H1 (cell line): ENCODE data around the gene SLC39A11. TPM values are rescaled to one million over a fixed set of nuclear protein-coding genes. Genes with fewer than 3 reads are reported as not detected.

Experiments
- CTCF ChIA-PET: fragments of 300-600 bp; sonication (Branson Sonifier 250); formaldehyde crosslinking; loops from one replicate; lab custom pipeline; 2021; ENCODE audit not compliant: partially characterized antibody; lab: Charles Lee
- POLR2A ChIA-PET: fragments of 300-600 bp; sonication (Branson Sonifier 250); formaldehyde crosslinking; loops from one replicate; lab custom pipeline; 2021; ENCODE audit warnings: inconsistent platforms; ENCODE audit not compliant: partially characterized antibody; lab: Charles Lee
- DNase-seq, 2 experiments: peaks; one replicate each; pipeline versions ENCODE4 v3.0.0 to v3.0.0-alpha.2; 2010 to 2022; ENCODE audit warnings: low spot score in 2 of 2, low read depth in 1 of 2, mixed read lengths in 1 of 2
- FAIRE-seq: peaks from 2 replicates; lab custom pipeline; 2011; peaks lifted over from hg19 to GRCh38; lab: Jason Lieb, UNC
- H2AFZ ChIP-seq: 2 replicates; pipeline ENCODE4 v1.8.1; 2012; ENCODE audit warnings: low read length, inconsistent platforms
- H2AK5ac ChIP-seq: 2 replicates; pipeline ENCODE4 v1.6.1; 2013; ENCODE audit warnings: low read depth, low read length
- H2BK120ac ChIP-seq: replicated peaks from 2 replicates; pipeline ENCODE3; 2013; ENCODE audit warnings: low read depth, low read length, inconsistent platforms
- H2BK12ac ChIP-seq: 2 replicates; pipeline ENCODE4 v1.6.1; 2013; ENCODE audit warnings: low read depth, low read length
- H2BK15ac ChIP-seq: 2 replicates; pipeline ENCODE4 v1.6.1; 2013; ENCODE audit warnings: low read length
- H2BK20ac ChIP-seq: 2 replicates; pipeline ENCODE4 v1.6.1; 2013; ENCODE audit warnings: low read length
- H2BK5ac ChIP-seq: 2 replicates; pipeline ENCODE4 v1.6.1; 2013; ENCODE audit warnings: low read depth, low read length
- H3K14ac ChIP-seq: 2 replicates; pipeline ENCODE4 v1.6.1; 2013; ENCODE audit warnings: inconsistent platforms; ENCODE audit not compliant: insufficient read length
- H3K18ac ChIP-seq: 2 replicates; pipeline ENCODE4 v1.6.1; 2013; ENCODE audit warnings: low read length; ENCODE audit errors: extremely low read depth
- H3K23ac ChIP-seq: 2 replicates; pipeline ENCODE4 v1.6.1; 2013; ENCODE audit warnings: inconsistent platforms; ENCODE audit not compliant: insufficient read length
- H3K23me2 ChIP-seq: 2 replicates; pipeline ENCODE4 v1.6.1; 2013; ENCODE audit warnings: low read depth, low read length
- H3K27ac ChIP-seq: 2 replicates; pipeline ENCODE4 v1.6.1; 2011; ENCODE audit warnings: low read depth, low read length, inconsistent platforms
- H3K27me3 ChIP-seq, 4 experiments: replicated peaks in 1 of 4; 1 replicate in 1 of 4; 2 replicates in 3 of 4; pipeline versions ENCODE4 v1.6.1 to v1.8.1; 2011 to 2013; ENCODE audit warnings: low read length in 3 of 4, mild to moderate bottlenecking in 3 of 4, inconsistent platforms in 2 of 4, mixed read lengths in 2 of 4, moderate library complexity in 1 of 4; ENCODE audit not compliant: control insufficient read depth in 3 of 4, insufficient read depth in 3 of 4; ENCODE audit errors: extremely low read depth in 1 of 4
- H3K36me3 ChIP-seq, 4 experiments: 2 replicates each; pipeline versions ENCODE4 v1.6.1 to v1.8.1; 2011 to 2013; ENCODE audit warnings: mild to moderate bottlenecking in 4 of 4, low read length in 3 of 4, moderate library complexity in 2 of 4, control low read depth in 1 of 4, inconsistent platforms in 1 of 4; ENCODE audit not compliant: insufficient read depth in 4 of 4, control insufficient read depth in 2 of 4
- H3K4ac ChIP-seq: replicated peaks from 2 replicates; pipeline ENCODE3; 2013; ENCODE audit warnings: low read length, low read depth, mixed read lengths, inconsistent platforms; ENCODE audit not compliant: insufficient read length
- H3K4me1 ChIP-seq, 4 experiments: replicated peaks in 1 of 4; 1 replicate in 1 of 4; 2 replicates in 3 of 4; pipeline versions ENCODE4 v1.6.1 to v1.8.1; 2011 to 2013; ENCODE audit warnings: low read length in 3 of 4, inconsistent platforms in 2 of 4, mixed read lengths in 1 of 4; ENCODE audit not compliant: insufficient read depth in 4 of 4, control insufficient read depth in 3 of 4
- H3K4me2 ChIP-seq, 2 experiments: 2 replicates each; pipeline versions ENCODE4 v1.6.1 to v1.8.1; 2011 to 2013; ENCODE audit warnings: low read depth in 2 of 2, low read length in 2 of 2, control low read depth in 1 of 2, inconsistent platforms in 1 of 2, mild to moderate bottlenecking in 1 of 2; ENCODE audit not compliant: insufficient read depth in 1 of 2
- H3K4me3 ChIP-seq, 4 experiments: fragments of 200-600, 300-600 bp in 1 of 4; sonication (generic), shearing (Covaris generic), sonication (Bioruptor Twin) in 1 of 4; 2 replicates each; pipeline versions ENCODE4 v1.5.1 to v1.8.1; 2011 to 2016; ENCODE audit warnings: low read length in 4 of 4, low read depth in 3 of 4, control low read depth in 2 of 4, inconsistent platforms in 2 of 4, mild to moderate bottlenecking in 2 of 4, mixed read lengths in 1 of 4, moderate library complexity in 1 of 4; ENCODE audit not compliant: insufficient read depth in 2 of 4; ENCODE audit errors: extremely low read depth in 1 of 4
- H3K56ac ChIP-seq: replicated peaks from 2 replicates; pipeline ENCODE3; 2013; ENCODE audit warnings: low read depth, mild to moderate bottlenecking, mixed read lengths, low read length, inconsistent platforms; ENCODE audit not compliant: insufficient read length
- H3K79me1 ChIP-seq: 2 replicates; pipeline ENCODE4 v1.6.1; 2013; ENCODE audit warnings: low read depth, low read length, control low read depth
- H3K79me2 ChIP-seq, 2 experiments: 2 replicates each; pipeline versions ENCODE4 v1.6.1 to v1.8.1; 2012 to 2013; ENCODE audit warnings: low read length in 2 of 2, mild to moderate bottlenecking in 2 of 2, inconsistent platforms in 1 of 2; ENCODE audit not compliant: insufficient read depth in 2 of 2, control insufficient read depth in 1 of 2
- H3K9ac ChIP-seq, 4 experiments: replicated peaks in 1 of 4; 1 replicate in 1 of 4; 2 replicates in 3 of 4; pipeline versions ENCODE4 v1.6.1 to v1.8.1; 2011 to 2013; ENCODE audit warnings: low read depth in 3 of 4, low read length in 3 of 4, control low read depth in 2 of 4, mild to moderate bottlenecking in 2 of 4, moderate library complexity in 2 of 4, inconsistent platforms in 1 of 4; ENCODE audit errors: extremely low read depth in 1 of 4
- H3K9me3 ChIP-seq, 2 experiments: 2 replicates each; pipeline versions ENCODE4 v1.6.1 to v1.8.1; 2012 to 2013; ENCODE audit warnings: mild to moderate bottlenecking in 2 of 2, moderate library complexity in 2 of 2, control low read depth in 1 of 2, inconsistent platforms in 1 of 2, low read depth in 1 of 2, low read length in 1 of 2, mixed read lengths in 1 of 2; ENCODE audit not compliant: insufficient read depth in 2 of 2
- H4K20me1 ChIP-seq, 2 experiments: replicated peaks in 1 of 2; 2 replicates each; pipeline versions ENCODE3 to v1.8.1; 2011 to 2013; ENCODE audit warnings: inconsistent platforms in 2 of 2, low read length in 2 of 2, mild to moderate bottlenecking in 1 of 2; ENCODE audit not compliant: insufficient read depth in 2 of 2, control insufficient read depth in 1 of 2
- H4K5ac ChIP-seq: 2 replicates; pipeline ENCODE4 v1.6.1; 2013; ENCODE audit warnings: low read length, low read depth, mixed read lengths, inconsistent platforms; ENCODE audit not compliant: insufficient read length
- H4K8ac ChIP-seq: 2 replicates; pipeline ENCODE4 v1.8.0; 2013; ENCODE audit warnings: mild to moderate bottlenecking, moderate library complexity, low read length, inconsistent platforms; ENCODE audit not compliant: insufficient read depth; ENCODE audit errors: extremely low read depth
- H4K91ac ChIP-seq: replicated peaks from 2 replicates; pipeline ENCODE3; 2013; ENCODE audit warnings: low read length, mixed read lengths, inconsistent platforms; ENCODE audit not compliant: insufficient read length
- BACH1 ChIP-seq: IDR thresholded peaks from 2 replicates; pipeline ENCODE4 v1.6.1; 2012; ENCODE audit warnings: low read length, improper control_type of control experiment
- CBX8 ChIP-seq: fragments of 300-800, 300-1000 bp; sonication (generic); IDR thresholded peaks from 2 replicates; pipeline ENCODE4 v1.7.1; 2016; ENCODE audit warnings: low read depth, low read length, borderline replicate concordance
- EP300 ChIP-seq, 2 experiments: IDR thresholded peaks; 1 replicate in 1 of 2; 2 replicates in 1 of 2; pipeline ENCODE4 v1.6.1; 2011 to 2012; ENCODE audit warnings: low read depth in 2 of 2, low read length in 2 of 2, mild to moderate bottlenecking in 2 of 2, borderline replicate concordance in 1 of 2, inconsistent platforms in 1 of 2, moderate library complexity in 1 of 2
- EZH2 ChIP-seq: fragments of 200-600 bp; sonication (generic); IDR thresholded peaks from 2 replicates; pipeline ENCODE4 v1.7.1; 2012; ENCODE audit warnings: low read depth, mild to moderate bottlenecking, moderate library complexity, low read length, inconsistent platforms; ENCODE audit not compliant: severe bottlenecking
- GTF2F1 ChIP-seq: IDR thresholded peaks from 2 replicates; pipeline ENCODE4 v1.6.1; 2012; ENCODE audit warnings: low read depth, low read length, improper control_type of control experiment, borderline replicate concordance
- JUN ChIP-seq: IDR thresholded peaks from 2 replicates; pipeline ENCODE4 v1.6.1; 2011; ENCODE audit warnings: low read depth, mild to moderate bottlenecking, improper control_type of control experiment, low read length
- KDM4A ChIP-seq: IDR thresholded peaks from one replicate; pipeline ENCODE4 v1.7.1; 2012; ENCODE audit warnings: low read depth, mild to moderate bottlenecking, moderate library complexity, low read length, inconsistent platforms; ENCODE audit not compliant: severe bottlenecking
- MAFK ChIP-seq: IDR thresholded peaks from 2 replicates; pipeline ENCODE4 v1.6.1; 2012; ENCODE audit warnings: low read depth, mild to moderate bottlenecking, improper control_type of control experiment, low read length
- NANOG ChIP-seq: IDR thresholded peaks from 2 replicates; pipeline ENCODE4 v1.6.1; 2011; ENCODE audit warnings: low read length, low read depth, mild to moderate bottlenecking, inconsistent platforms; ENCODE audit not compliant: insufficient read depth, poor library complexity, severe bottlenecking
- SIRT6 ChIP-seq: IDR thresholded peaks from one replicate; pipeline ENCODE4 v1.7.1; 2012; ENCODE audit warnings: low read length, inconsistent platforms
- SP1 ChIP-seq: IDR thresholded peaks from 2 replicates; pipeline ENCODE4 v1.6.1; 2011; ENCODE audit warnings: low read depth, low read length
- TCF12 ChIP-seq: IDR thresholded peaks from 2 replicates; pipeline ENCODE4 v1.6.1; 2011; ENCODE audit warnings: low read depth, mild to moderate bottlenecking, low read length
- WGBS, 2 experiments: shearing (Covaris generic) in 1 of 2; methylation state at CpG; one replicate each; pipeline versions ENCODE4 v1.1.6 to v1.1.7; 2013 to 2015; ENCODE audit warnings: low lambda C conversion rate in 2 of 2, mixed read lengths in 2 of 2, inconsistent platforms in 1 of 2, low coverage in 1 of 2, missing lambda C conversion rate in 1 of 2; ENCODE audit not compliant: insufficient replicate concordance in 2 of 2, insufficient coverage in 1 of 2, insufficient read length in 1 of 2; ENCODE audit errors: extremely low coverage in 1 of 2, missing lambda C conversion rate in 1 of 2; 5-methylcytosine and 5-hydroxymethylcytosine counted together
- polyA plus RNA-seq, 7 experiments: library from polyadenylated mRNA; depleted of rRNA in 3 of 7; stranded (reverse) in 5 of 7; unstranded in 2 of 7; fragments of >200 nt in 5 of 7; fragments of 200-250 nt in 2 of 7; gene quantifications; 1 replicate in 5 of 7; 2 replicates in 1 of 7; 4 replicates in 1 of 7; pipeline versions ENCODE4 v1.2.1 to v1.2.3, GENCODE V29; 2011 to 2013; ENCODE audit warnings: missing spikeins in 2 of 7, mixed read lengths in 2 of 7
- total RNA-seq: library from RNA; stranded (reverse); fragmentation: NEBNext Ultra II Directional; extraction: Animal tissue kit (Norgen Biotek cat#: 25700); gene quantifications from 2 replicates; pipeline ENCODE4 v1.2.1, GENCODE V29; 2021

The SLC39A11 gene
- total and polyA plus RNA-seq, 2 of the 8 experiments (the other 6 are each of a cell fraction or from before 2014, with no cell fraction given), result 12.2 to 19.6 TPM

DNA sequence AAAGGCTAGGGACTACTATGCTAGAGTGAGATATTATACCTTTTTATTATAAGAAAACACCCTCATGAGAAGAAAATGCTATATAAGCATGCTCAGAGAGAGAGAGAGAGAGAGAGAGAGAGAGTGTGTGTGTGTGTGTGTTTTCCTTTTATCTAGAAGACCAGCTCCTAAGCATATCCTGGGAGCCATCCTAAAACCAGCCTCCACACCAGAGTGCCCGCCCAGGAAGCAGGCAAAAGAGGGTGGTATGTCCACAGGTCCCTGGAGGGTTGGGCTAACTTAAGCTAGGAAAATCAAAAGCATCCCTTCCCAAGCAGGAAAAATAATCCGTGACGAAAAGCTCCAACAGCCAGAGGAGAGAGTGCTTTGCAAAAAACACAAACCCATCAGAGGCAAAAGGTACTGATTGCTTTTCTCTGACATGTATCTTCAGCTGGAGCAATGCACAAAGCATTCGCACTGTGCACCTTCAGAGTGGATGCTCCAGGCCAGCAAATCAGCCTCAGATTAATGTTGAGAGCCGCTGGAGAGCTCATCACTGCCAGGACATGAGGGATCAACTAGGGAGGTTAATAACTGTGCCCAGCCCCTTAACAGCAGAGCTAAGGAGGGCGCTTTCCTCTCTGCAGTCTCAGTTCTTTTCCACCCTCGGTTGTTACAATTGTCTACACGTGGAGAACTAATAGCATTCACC lies 125.1 kb downstream of the SLC39A11 start:
- Histone ChIP-seq H3K27me3 (no peaks in the 10 kb centered on the region), H4K91ac (no peak overlapping the region), H3K4me2 (no peak overlapping the region), H3K23me2 (no peaks in the 10 kb centered on the region), H2BK12ac (no peak overlapping the region), H4K5ac (no peak overlapping the region), H2BK20ac (no peak overlapping the region), H3K14ac (no peak overlapping the region), H2BK15ac (no peak overlapping the region), H3K4me3 (no peak overlapping the region), H4K20me1 (no peaks in the 10 kb centered on the region), H3K4me1 (peaks cover 3 to 11% (median 5%) of the 10 kb centered on the region in 4 experiments; a peak in 6 of 7 replicates), H3K9ac (no peak overlapping the region), H3K27ac (no peak overlapping the region), H2AK5ac (no peak overlapping the region), H3K79me2 (no peaks in the 10 kb centered on the region), H3K56ac (no peak overlapping the region), H3K36me3 (no peaks in the 10 kb centered on the region), H3K4ac (no peak overlapping the region), H4K8ac (no peak overlapping the region), H2BK120ac (no peak overlapping the region), H3K79me1 (no peaks in the 10 kb centered on the region), H3K9me3 (peaks cover 0 to 4% of the 10 kb centered on the region in 2 experiments; a peak in 1 of 4 replicates), H2BK5ac (no peak overlapping the region)
- POLR2A ChIA-PET, result no interaction called here
- WGBS, 2 experiments, result 88% methylated on average over 7 of the region's 8 CpGs; no CpG with 5 or more reads in 1 of the 2 experiments
- CTCF ChIA-PET, result interaction anchor here (0.7 to 1.7 kb wide), 7 partner anchors 14 to 248 kb away, joined by 3 to 9 read pairs (median 3); no protein-coding TSS in a partner anchor
- no peak for FAIRE-seq
- no peak for DNase-seq
- no peak for TF ChIP-seq NANOG
- TF ChIP-seq EP300 (IDR thresholded peaks at IDR 0.05; ENCODE audit: borderline replicate concordance in 1 of 2, low read depth in 2 of 2, low read length in 2 of 2), result no peak
- no peak for TF ChIP-seq KDM4A
- no peak for TF ChIP-seq EZH2
- TF ChIP-seq SP1, result no peak
- TF ChIP-seq SIRT6, result no peak
- no peak for TF ChIP-seq MAFK
- TF ChIP-seq BACH1, result no peak
- no peak for TF ChIP-seq JUN
- TF ChIP-seq GTF2F1, result no peak
- TF ChIP-seq CBX8, result no peak
- no peak for TF ChIP-seq TCF12
- TF ChIP-seq, all 59 proteins: peak for 0
- Histone ChIP-seq H3K23ac (no peak overlapping the region), H3K18ac (no peak overlapping the region), H2AFZ (no peak overlapping the region)
